GM15510 (cell line): ENCODE data around the gene HPCAL1.

ENCODE experiments used
- POLR2A ChIP-seq: IDR thresholded peaks from 3 replicates; pipeline ENCODE4 v1.6.1; 2011; ENCODE audit warnings: borderline replicate concordance; ENCODE audit not compliant: insufficient read length; ENCODE audit errors: extremely low read depth

The HPCAL1 gene

DNA sequence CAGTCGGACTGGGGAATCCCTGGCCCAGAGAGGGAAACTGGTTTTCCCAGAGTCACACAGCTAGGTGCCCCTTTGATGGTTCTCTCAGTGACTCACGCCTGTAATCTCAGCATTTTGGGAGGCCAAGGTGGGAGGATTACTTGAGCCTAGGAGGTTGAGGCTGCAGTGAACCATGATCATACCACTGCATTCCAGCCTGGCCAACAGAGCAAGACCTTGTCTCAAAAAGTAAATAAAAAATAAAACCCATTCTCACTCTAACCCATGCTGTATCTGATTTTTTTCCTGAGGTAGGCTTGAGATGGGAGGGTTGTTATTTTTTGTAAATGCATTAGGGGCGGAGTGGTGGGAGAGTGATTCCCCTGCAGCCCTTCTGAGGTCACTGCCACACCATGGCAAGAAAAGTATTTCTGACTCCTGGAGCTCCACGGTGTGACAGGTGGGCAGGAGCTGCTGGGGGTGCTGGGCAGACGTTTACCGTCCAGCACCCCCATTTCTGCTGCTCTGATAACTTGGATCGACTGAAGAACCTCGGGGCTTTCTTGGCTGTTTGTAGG, 60.3 kb downstream of the HPCAL1 start:
- no peak for TF ChIP-seq POLR2A

DNA sequence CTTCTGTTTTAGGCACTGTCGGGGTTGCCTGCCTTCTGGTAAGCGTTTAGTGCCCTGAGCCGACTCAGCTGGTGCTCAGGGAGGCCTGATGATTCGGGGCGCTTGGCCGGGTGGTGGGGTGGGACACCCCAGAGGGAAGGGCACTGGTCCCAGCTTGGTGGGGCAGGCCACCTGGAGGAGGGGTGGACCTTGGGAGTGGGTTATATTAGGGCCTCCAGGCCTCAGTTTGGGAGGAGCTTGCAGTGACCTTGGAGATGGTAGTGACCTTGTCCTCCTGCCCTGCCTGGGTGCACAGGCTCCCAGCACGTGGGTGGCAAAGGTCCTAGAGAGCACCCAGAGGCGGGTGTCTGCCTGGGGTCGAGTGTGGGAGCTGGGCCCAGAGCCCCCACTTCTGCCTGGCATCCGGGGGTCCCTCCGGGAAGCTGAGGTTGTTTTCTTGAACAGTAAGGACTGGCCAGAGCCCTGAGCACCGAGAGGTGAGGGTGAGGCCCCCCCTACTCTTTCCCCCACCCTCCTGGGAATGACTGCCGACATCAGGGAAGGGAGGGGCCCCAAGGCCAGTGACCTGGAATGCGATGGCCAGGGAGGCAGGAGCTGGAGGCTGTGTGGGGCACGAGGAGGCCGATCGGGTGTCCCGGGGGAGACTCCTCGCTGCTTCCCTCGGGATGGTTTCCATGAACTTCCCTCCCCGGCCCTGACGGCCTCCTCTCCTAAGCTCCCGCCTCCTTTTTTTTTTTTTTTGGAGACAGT, 61.3 kb downstream of the HPCAL1 start:
- no peak for TF ChIP-seq POLR2A

DNA sequence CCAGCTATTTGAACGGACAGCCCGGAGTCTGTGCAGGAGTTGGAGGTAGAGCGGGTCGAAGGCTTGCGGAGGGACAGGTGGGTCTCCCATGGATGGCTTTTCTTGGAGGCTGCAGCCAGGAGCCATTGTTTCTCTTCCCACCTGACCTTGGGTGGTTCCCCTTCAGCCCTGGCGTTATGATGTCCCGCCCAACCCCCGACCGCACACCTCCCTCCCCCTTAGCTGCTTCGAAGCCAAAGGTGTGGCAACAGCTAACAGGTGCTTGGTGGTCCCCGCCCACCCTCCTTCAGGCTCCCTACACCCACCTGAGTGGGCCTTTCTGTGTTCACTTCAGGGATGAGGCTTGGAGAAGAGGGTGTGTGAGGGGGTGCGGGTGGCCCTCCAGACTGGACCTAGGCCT, 62.7 kb downstream of the HPCAL1 start:
- no peak for TF ChIP-seq POLR2A

DNA sequence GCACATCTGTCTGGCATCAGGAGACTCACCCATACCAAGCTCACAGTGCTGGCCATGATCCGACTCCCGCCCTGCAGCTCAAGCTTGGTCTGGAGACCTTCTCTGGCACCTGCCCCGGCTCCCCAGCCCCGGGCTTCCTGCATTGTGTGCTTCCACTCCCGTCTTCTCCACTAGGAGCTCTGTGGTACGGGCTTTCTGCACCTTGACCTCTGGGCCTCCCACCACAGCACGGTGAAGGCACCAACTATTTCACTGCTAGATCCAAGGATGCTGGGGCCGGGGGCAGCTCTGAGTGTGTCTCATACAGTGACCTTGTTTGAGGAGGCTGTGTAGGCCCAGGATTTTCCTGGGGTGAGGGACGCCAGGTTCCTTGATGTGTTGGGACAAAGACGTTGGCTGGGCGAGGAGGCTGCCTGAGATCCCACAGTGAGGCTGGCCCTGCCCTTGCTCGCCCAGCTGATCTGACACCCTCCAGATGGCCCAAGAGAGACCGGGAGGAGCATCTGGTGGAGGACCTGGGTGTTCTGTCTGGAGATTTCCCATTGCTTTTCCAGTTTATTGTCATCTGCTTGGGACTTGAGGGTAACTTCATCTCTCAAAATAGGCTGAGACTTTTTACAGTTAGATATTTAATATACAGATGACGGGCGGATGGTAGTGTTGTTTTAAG, 64.0 kb downstream of the HPCAL1 start:
- TF ChIP-seq POLR2A: no peak

DNA sequence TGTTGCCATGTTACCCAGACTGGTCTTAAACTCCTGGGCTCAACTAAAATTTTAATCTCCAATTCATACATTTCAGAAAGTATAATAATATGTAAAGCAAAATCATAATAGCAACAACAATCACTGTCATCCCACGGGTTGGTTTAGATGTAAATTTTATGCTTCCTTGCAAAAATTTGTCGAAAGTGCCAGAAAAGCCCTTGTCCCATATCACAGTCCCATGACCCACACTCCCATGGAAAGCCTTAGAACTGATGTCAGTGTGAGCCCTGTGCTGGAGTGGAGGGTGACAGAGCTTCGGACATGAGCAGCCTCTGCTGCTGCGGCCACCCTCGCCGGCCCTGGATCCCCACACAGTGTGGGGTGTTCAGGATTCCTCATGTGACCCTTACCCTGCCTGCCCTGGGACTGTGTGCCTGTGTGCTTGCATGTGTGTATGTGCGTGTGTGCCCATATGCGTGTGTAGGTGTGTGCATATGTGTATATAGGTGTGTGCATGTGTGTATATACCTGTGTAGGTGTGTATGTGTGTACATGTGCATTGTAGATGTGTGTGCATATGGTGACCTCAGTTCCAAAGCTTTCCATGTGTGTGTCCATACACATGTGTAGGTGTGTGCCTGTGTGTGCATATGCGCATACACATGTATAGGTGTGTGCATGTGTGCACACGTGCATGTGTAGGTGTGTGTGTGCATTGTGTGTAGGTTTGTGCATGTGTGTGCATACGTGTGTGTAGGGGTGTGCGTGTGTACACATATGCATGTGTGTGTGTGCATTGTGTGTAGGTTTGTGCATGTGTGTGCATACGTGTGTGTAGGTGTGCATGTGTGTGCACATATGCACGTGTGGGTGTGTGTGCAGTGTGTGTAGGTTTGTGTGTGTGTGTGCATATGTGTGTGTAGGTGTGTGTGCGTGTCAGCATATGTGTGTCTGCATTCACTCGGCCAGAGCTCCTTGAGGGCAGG, 65.1 kb downstream of the HPCAL1 start:
- no peak for TF ChIP-seq POLR2A

DNA sequence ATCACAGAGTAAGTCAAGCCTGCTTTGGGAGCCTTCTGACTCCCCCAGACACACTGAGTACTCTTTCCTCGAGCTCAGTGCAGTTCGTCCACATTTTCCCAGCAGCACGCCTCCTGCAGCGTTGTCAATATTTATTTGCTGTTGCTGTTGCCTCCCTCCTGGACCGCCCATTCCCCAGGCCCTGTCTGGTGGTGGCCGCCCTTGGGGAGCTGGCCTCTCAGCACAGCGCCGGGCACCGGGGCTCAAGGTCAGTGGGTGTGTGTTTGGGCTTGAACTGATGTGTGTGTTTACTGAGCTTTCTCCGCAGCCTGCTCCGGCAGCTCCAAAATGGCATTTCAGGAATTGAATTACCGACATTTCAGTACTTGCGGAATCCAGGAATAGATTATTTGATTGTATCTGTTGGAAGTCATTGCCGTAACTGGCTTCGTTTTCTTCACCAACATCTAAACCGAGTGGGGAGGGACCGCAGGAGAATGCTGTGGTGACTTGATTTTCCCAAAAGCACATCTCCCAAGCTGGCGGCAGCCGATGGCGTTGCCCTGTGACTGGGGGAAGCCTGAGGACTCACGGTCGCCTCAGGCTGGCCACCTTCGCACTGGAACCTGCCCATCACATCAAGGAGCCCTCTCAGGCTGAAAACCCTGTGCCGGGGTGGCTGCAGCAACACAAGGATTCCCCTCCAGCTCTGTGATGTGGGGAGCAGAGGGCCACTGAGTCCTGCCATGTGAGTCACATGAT, 66.0 kb downstream of the HPCAL1 start:
- TF ChIP-seq POLR2A: no peak

DNA sequence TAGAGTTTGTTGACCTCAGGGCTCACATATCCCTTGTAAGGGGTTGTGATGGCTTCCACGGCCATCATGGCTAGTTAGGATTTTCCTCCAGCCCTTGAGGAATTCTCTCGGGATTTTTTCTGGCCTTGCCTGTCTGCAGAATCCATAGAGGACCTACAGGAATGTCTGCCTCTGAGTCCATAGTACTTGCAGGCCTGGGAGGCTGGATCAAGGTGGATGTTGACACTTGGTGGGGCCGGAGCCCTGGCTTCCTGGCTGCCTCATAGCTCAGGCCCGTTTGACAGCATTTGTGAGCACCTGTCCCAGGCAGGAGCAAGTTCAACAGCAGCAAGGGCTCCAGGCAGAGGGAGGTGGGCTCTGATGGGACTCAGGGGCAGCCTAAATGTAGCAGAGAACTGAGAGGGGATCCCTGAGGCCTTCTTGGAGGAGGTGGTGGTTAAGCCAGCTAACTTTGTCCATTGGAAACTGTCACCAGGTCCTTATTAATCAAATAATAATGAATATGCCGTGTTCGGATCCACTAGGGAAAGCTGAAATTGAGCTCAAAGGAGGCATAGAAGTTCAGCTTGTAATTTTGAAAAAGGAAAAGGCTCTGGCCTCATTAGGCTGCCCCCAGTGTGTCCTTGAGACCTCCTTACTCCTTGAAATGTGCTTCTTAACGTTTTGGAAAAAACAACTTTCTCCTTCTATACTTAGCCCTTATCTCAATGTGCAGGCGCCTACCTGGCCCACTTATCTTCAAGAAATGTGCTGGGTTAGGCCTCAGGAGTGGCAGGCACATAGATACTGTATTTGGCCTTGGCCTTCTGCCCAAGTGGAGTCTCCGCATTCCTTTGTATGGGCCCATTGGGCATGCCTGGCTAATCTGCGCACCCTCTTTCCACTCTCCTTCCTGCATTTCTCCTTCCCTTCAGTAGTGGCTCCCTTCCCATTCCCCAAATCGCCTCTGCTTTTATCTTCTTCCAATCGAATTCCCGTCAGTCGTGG, 66.9 kb downstream of the HPCAL1 start:
- TF ChIP-seq POLR2A: no peak

DNA sequence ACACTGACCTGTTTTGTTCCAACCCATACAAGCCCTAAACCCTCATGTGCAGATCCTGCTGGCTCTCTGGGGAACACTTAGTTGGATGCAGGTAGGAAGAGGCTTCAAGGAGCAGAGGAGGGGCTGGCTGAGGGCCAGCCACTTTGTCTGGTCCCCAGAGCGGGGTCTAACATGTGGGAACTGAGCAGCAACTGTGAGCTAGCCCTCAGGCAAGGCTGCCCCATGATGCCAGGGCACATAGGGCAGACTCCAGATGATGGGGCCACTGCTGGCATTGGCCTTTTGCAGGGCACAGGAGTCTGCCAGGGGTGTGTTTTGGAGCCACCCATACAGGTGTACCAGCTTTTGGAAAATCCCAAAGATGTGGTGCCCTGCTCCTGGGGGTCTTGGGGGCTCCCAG, 67.7 kb downstream of the HPCAL1 start:
- no peak for TF ChIP-seq POLR2A

DNA sequence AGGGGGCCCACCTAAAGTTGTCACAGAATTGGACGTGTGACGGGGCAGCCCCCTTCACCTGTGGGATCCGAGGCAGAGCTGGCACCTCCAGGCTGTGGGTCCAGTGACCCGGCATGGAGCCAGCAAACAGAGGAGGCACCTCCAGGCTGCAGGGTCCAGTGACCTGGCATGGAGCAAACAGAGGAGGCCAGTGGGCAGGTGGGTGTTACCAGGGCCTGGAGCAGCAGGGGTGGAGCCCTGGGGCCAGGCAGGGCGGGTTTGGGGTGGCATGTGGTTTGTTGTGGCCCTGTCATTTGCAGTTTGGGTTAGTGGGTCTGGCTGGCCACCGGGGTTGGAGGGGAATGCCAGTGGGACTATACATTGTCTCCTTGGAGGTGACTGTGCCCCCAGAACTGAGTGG, 68.2 kb downstream of the HPCAL1 start:
- no peak for TF ChIP-seq POLR2A

DNA sequence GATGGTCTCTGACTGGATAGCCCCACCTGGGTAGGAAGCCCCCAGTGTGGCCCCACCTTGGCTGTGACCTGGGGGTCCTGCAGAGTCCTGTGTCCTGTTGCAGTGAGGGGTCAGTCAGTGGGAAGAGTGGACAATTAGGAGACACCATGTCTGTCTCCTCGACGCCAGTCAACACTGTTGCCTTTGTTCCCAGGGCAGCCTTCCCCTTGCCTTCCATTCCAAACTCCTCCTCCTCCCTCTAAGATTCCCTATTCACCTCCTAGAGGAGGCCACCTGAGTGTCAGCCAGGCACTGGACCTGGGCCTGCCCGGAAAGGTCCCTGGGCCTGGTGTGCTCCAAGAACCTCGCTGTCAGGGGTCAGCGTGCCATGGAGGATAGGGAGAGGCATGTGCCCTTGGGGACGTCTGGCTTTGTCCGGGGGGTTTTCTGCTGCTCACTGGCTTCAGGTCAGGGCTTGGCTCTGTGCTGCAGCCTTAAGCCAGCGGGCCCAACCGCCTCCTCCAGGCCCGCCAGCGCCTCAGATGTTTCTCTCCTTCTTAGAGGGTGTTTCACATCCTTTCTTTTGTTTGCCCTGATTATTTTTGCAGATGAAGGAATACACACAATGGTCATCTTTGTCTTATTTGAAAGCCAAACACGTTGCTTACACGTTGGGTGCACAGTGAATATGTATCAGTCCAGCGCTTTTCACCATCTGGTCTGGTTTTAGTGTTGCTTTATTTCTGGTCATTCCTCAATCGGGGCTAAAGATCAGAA, 68.9 kb downstream of the HPCAL1 start:
- no peak for TF ChIP-seq POLR2A

DNA sequence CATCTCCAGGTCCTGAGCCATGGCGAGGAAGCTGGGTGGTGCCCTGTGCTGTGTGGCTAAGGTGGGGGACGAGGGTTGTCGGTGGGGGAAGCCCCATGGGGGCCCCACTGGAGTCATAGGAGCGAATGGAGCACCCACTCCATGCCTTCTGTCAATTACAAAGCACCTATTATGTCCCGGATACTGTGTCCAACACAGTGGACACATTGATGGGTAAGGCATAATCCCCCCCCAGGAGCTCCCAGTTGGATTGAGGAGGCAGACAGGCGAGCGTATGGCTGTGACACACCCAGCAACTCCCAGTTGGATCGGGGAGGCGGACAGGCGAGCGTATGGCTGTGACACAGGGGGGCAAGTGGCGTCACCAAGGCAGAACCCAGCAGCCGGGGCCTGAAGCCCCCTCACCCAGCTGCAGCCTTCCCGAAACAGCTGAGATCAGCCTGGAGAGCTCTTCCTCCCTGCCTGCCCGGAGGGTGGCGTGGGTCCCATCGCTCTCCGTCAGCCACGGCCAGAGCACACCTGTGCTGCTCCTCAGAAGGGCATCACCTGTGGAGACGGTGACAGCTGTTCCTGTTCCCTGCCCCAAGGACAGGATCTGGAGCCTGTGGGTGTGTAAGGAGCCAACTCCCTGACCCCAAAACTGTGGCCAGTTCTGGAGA, 69.6 kb downstream of the HPCAL1 start:
- no peak for TF ChIP-seq POLR2A

DNA sequence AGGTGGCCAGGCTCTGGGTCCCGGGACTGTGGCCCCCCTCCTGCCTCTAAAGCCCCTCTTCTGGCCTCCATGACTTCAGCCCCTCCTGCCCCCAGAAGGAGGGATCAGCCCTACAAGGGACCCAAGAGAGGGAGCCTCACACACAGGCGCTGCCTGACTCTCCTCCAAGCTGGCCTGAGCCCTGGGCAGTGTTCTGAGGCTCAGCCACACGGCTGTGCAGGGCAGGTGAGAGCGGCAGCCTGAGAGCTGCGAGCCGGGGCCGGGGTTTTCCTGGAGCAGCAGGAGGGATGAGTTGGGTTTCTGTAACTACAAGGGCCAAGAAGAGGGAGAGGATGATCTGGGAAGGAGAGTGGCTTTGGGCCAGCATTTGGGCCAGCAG, 70.1 kb downstream of the HPCAL1 start:
- TF ChIP-seq POLR2A: no peak
